Upper lobe of left lung (tissue), 4 donors: ENCODE results near the gene COLEC11.

Source experiments
- POLR2A ChIP-seq, 4 donors: fragments of 450-650 bp; IDR thresholded peaks; one replicate each; pipeline ENCODE4 v1.5.1; 2016 to 2017; ENCODE audit warnings: antibody characterized with exemption in 4 of 4, mild to moderate bottlenecking in 2 of 4
- TF ChIP-seq, protein P1 (sequence below), 6 experiments: fragments of 450-650 bp in 4 of 6; fragments of 200-600 bp in 2 of 6; sonication (generic) in 2 of 6; IDR thresholded peaks; one replicate each; pipeline ENCODE4 v1.5.1; 2016 to 2019; ENCODE audit warnings: antibody characterized with exemption in 6 of 6

DNA sequence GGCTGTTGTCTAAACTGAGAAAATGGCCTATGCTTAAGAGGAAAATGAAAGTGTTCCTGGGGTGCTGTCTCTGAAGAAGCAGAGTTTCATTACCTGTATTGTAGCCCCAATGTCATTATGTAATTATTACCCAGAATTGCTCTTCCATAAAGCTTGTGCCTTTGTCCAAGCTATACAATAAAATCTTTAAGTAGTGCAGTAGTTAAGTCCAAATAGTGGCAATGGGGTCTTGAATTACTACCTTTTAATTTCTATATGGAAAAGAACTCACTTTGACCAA, 49.3 kb downstream of the COLEC11 start:
- TF ChIP-seq, protein P1, sequence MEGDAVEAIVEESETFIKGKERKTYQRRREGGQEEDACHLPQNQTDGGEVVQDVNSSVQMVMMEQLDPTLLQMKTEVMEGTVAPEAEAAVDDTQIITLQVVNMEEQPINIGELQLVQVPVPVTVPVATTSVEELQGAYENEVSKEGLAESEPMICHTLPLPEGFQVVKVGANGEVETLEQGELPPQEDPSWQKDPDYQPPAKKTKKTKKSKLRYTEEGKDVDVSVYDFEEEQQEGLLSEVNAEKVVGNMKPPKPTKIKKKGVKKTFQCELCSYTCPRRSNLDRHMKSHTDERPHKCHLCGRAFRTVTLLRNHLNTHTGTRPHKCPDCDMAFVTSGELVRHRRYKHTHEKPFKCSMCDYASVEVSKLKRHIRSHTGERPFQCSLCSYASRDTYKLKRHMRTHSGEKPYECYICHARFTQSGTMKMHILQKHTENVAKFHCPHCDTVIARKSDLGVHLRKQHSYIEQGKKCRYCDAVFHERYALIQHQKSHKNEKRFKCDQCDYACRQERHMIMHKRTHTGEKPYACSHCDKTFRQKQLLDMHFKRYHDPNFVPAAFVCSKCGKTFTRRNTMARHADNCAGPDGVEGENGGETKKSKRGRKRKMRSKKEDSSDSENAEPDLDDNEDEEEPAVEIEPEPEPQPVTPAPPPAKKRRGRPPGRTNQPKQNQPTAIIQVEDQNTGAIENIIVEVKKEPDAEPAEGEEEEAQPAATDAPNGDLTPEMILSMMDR (IDR thresholded peaks at IDR 0.05) = no peak
- TF ChIP-seq POLR2A (IDR thresholded peaks at IDR 0.05) = no peak
